Measurements from ENCODE around the gene SLC35A2.

The SLC35A2 gene

GRCh38 chrX:48956728-48957414, 45.4 kb upstream of the SLC35A2 start:
- Histone ChIP-seq H3K27ac (peak overlapping the region; percentile 93), H3K9me3 (ENCODE audit: severe bottlenecking) (peaks cover 5% of the 10 kb centered on the region), H3K4me3 (ENCODE audit: low read depth, low read length) (peak overlapping the region; percentile 52), H3K36me3 (peaks cover 19% of the 10 kb centered on the region), H3K27me3 (ENCODE audit: insufficient read depth, low read depth, severe bottlenecking) (peaks cover 6% of the 10 kb centered on the region)
- TF ChIP-seq, protein P1, sequence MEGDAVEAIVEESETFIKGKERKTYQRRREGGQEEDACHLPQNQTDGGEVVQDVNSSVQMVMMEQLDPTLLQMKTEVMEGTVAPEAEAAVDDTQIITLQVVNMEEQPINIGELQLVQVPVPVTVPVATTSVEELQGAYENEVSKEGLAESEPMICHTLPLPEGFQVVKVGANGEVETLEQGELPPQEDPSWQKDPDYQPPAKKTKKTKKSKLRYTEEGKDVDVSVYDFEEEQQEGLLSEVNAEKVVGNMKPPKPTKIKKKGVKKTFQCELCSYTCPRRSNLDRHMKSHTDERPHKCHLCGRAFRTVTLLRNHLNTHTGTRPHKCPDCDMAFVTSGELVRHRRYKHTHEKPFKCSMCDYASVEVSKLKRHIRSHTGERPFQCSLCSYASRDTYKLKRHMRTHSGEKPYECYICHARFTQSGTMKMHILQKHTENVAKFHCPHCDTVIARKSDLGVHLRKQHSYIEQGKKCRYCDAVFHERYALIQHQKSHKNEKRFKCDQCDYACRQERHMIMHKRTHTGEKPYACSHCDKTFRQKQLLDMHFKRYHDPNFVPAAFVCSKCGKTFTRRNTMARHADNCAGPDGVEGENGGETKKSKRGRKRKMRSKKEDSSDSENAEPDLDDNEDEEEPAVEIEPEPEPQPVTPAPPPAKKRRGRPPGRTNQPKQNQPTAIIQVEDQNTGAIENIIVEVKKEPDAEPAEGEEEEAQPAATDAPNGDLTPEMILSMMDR (IDR thresholded peaks at IDR 0.05; ENCODE audit: low read depth, low read length): no peak
- DNase-seq: no peak

- Histone ChIP-seq H3K36me3 (no peaks in the 10 kb centered on the region; the same call in 1 of the 2 replicates), H3K4me3 (ENCODE audit: low read depth, low read length) (no peak overlapping the region), H3K9me3 (ENCODE audit: severe bottlenecking) (no peaks in the 10 kb centered on the region), H3K27ac (no peak overlapping the region), H3K27me3 (ENCODE audit: insufficient read depth, low read depth, severe bottlenecking) (peaks cover 3% of the 10 kb centered on the region)
- no peak for DNase-seq
- TF ChIP-seq, protein P1 (IDR thresholded peaks at IDR 0.05; ENCODE audit: low read depth, low read length): no peak
These were observed 37.1 kb upstream of the SLC35A2 start for GRCh38 chrX:48948589-48948988.

GRCh38 chrX:48945517-48946348, 34.3 kb upstream of the SLC35A2 start:
- Histone ChIP-seq H3K27me3 (ENCODE audit: insufficient read depth, low read depth, severe bottlenecking) (peaks cover 3% of the 10 kb centered on the region), H3K9me3 (ENCODE audit: severe bottlenecking) (no peaks in the 10 kb centered on the region), H3K4me3 (ENCODE audit: low read depth, low read length) (no peak overlapping the region), H3K27ac (no peak overlapping the region), H3K36me3 (peaks cover 9% of the 10 kb centered on the region)
- DNase-seq: peak; percentile 61
- TF ChIP-seq, protein P1 (IDR thresholded peaks at IDR 0.05; ENCODE audit: low read depth, low read length): peak; percentile 82

DNA sequence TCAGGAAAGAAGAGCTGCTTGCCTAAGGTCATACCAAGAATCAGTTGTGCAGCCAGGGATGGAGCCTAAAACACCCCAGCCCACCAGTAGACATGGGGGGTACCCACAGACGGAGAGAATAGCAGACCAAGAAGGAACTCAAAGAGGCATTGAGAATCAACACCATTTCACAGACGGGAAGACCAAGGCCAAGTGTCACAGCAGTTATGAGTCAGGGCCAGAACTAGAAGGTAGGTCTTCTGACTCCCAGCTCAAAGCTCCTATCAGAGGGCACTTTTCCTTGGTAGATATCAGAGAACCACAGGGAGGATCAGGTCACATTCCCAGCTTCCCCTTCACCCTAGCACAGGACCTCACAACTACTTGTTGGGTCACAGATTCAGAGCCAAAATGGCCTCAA, 31.4 kb upstream of the SLC35A2 start:
- peaks cover 9% of the 10 kb centered on the region for H3K36me3 ChIP-seq
- no peak for DNase-seq
- H3K27me3 ChIP-seq (ENCODE audit: insufficient read depth, low read depth, severe bottlenecking): peaks cover 3% of the 10 kb centered on the region
- no peak overlapping the region for H3K4me3 ChIP-seq (ENCODE audit: low read depth, low read length)
- H3K27ac ChIP-seq: no peak overlapping the region
- TF ChIP-seq, protein P1 (IDR thresholded peaks at IDR 0.05; ENCODE audit: low read depth, low read length): no peak
- no peaks in the 10 kb centered on the region for H3K9me3 ChIP-seq (ENCODE audit: severe bottlenecking)

DNA sequence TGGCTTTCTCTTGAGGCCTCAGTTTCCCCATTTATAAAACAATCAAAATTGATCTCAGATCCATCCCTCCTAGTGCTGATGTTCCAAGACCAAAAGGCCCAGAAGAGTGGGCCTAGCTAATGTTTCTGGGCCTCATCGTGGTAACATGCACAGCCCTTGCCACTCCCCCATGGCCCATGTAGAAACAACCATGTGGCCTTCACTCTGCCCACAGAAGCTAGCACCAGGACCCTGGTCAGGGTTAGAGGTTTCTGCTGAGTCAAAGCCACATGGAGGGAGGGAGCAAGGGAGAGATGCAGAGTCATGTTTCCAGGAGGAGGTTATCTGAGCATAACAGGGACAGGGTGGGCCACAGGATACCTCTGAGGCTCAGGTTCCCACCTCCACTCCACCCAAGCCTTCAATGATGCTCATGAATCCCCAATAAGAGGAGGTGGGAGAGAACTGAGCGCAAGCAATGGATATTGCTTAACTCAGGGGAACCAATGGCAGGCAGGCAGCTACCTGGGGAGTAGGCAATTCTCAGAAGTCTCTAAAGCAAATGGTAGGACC, 29.0 kb upstream of the SLC35A2 start:
- Histone ChIP-seq H3K27me3 (ENCODE audit: insufficient read depth, low read depth, severe bottlenecking) (peaks cover 1% of the 10 kb centered on the region), H3K4me3 (ENCODE audit: low read depth, low read length) (no peak overlapping the region)

More for the DNA sequence above, 29.0 kb upstream of the SLC35A2 start:
- DNase-seq: no peak
- H3K9me3 ChIP-seq (ENCODE audit: severe bottlenecking): no peaks in the 10 kb centered on the region
- H3K27ac ChIP-seq: no peak overlapping the region
- TF ChIP-seq, protein P1 (IDR thresholded peaks at IDR 0.05; ENCODE audit: low read depth, low read length): no peak
- peaks cover 12% of the 10 kb centered on the region for H3K36me3 ChIP-seq
